ENCODE data around the gene AGTR1. TPM values are rescaled to one million over a fixed set of nuclear protein-coding genes. Genes with fewer than 3 reads are reported as not detected.

Gene AGTR1
- total and polyA plus RNA-seq, 4 donors: 30.0 to 52.2 (median 41.9) TPM

GRCh38 chr3:148737104-148737530, 39.4 kb downstream of the AGTR1 start:
- TF ChIP-seq NR2F2 (IDR thresholded peaks at IDR 0.05) (peak; percentile 68), RAD21 (IDR thresholded peaks at IDR 0.05) (peak; percentile 31 to 34), EGR1 (IDR thresholded peaks at IDR 0.05; ENCODE audit: low read depth in 2 of 2) (peak in 1 of 2 donors; percentile 74), FOXA2 (IDR thresholded peaks at IDR 0.05) (peak; percentile 51), GABPA (IDR thresholded peaks at IDR 0.05 in 1 of 2, conservative IDR thresholded peaks at IDR 0.05 in 1 of 2) (peak in 1 of 2 donors; percentile 57), HNF4A (conservative IDR thresholded peaks at IDR 0.05) (peak; percentile 94 to 95), CTCF (IDR thresholded peaks at IDR 0.05; ENCODE audit: low read depth, low read length, missing input control) (no peak), HNF4G (IDR thresholded peaks at IDR 0.05) (peak; percentile 88), SP1 (IDR thresholded peaks at IDR 0.05) (peak; percentile 97), REST (IDR thresholded peaks at IDR 0.05) (peak; percentile 66), FOXA1 (IDR thresholded peaks at IDR 0.05) (no peak), RXRA (IDR thresholded peaks at IDR 0.05) (peak; percentile 92 to 94), ZBTB33 (IDR thresholded peaks at IDR 0.05) (peak; percentile 66), JUND (IDR thresholded peaks at IDR 0.05) (peak; percentile 93 to 96), MAX (IDR thresholded peaks at IDR 0.05) (peak; percentile 89), YY1 (IDR thresholded peaks at IDR 0.05) (peak; percentile 88), TAF1 (conservative IDR thresholded peaks at IDR 0.05) (no peak), ATF3 (IDR thresholded peaks at IDR 0.05) (peak; percentile 96)

More at GRCh38 chr3:148737104-148737530, 39.4 kb downstream of the AGTR1 start:
- Histone ChIP-seq H3K9ac (ENCODE audit: low read depth in 1 of 2, low read length in 2 of 2) (no peak overlapping the region), H3K27me3 (ENCODE audit: control insufficient read depth in 4 of 4, insufficient read depth in 4 of 4, low read length in 3 of 4) (no peaks in the 10 kb centered on the region), H3K27ac (ENCODE audit: low read depth in 1 of 2, low read length in 2 of 2) (peak overlapping the region; percentile 80 to 87), H3K4me1 (ENCODE audit: control insufficient read depth in 4 of 4, insufficient read depth in 4 of 4, low read length in 3 of 4) (peaks cover 12 to 36% (median 15%) of the 10 kb centered on the region in 4 donors), H3K36me3 (ENCODE audit: control insufficient read depth in 4 of 4, insufficient read depth in 3 of 4, low read depth in 1 of 4, low read length in 3 of 4) (peaks cover 0 to 7% (median 0%) of the 10 kb centered on the region in 4 donors), H3K9me3 (ENCODE audit: control insufficient read depth in 4 of 4, low read length in 3 of 4) (no peaks in the 10 kb centered on the region), H3K4me3 (ENCODE audit: low read depth in 1 of 3, low read length in 3 of 3) (no peak overlapping the region)
- 25% methylated on average over 2 of the region's 2 CpGs for WGBS
- DNase-seq (ENCODE audit: low spot score): peak; percentile 52
